HepG2 (cell line): Measurements from ENCODE around the gene VASH2. TPM values are rescaled to one million over a fixed set of nuclear protein-coding genes. Genes with fewer than 3 reads are reported as not detected.

Source experiments
- ATAC-seq: fragments of 200-7000 bp; cut with Tn5 transposase; 3 replicates; pipeline ENCODE4 v1.9.1; 2020; ENCODE audit warnings: mild to moderate bottlenecking, moderate library complexity
- BruUV-seq: library from RNA; stranded (reverse); fragments of 400-500 nt; replicated peaks from 2 replicates; lab custom pipeline; 2021; lab: Mats Ljungman, UMichigan
- CTCF ChIA-PET: fragments of 300-600 bp; formaldehyde crosslinking; extraction: SDS; loops from one replicate; lab custom pipeline; 2021; ENCODE audit warnings: low total read pairs, inconsistent platforms, low intra/inter-chr PET ratio; lab: Yijun Ruan, JAX
- POLR2A ChIA-PET: fragments of 350-600 bp; sonication (Branson Sonifier 250); formaldehyde crosslinking; loops from one replicate; lab custom pipeline; 2020; ENCODE audit warnings: antibody characterized with exemption, inconsistent platforms; lab: Yijun Ruan, JAX
- DNase-seq: peaks from one replicate; pipeline ENCODE4 v3.0.0-alpha.2; 2015; ENCODE audit warnings: low spot score
- FAIRE-seq: peaks from 3 replicates; lab custom pipeline; 2011; peaks lifted over from hg19 to GRCh38; lab: Jason Lieb, UNC
- H2AFZ ChIP-seq: one replicate; pipeline ENCODE4 v1.6.1; 2011; ENCODE audit warnings: low read length, inconsistent platforms
- H3K27ac ChIP-seq: fragments of 300-600 bp; 3 replicates; pipeline ENCODE4 v1.8.0; 2011; ENCODE audit warnings: mixed run types, mild to moderate bottlenecking, mixed read lengths, low read length, inconsistent platforms; ENCODE audit not compliant: insufficient read depth; ENCODE audit errors: extremely low read length
- H3K27me3 ChIP-seq, 2 experiments: fragments of 200-600 bp in 1 of 2; 2 replicates in 1 of 2; 3 replicates in 1 of 2; pipeline versions ENCODE4 v1.6.0 to v1.8.0; 2011; ENCODE audit warnings: low read length in 2 of 2, mild to moderate bottlenecking in 2 of 2, moderate library complexity in 2 of 2, inconsistent platforms in 1 of 2; ENCODE audit not compliant: insufficient read depth in 2 of 2, control insufficient read depth in 1 of 2
- H3K36me3 ChIP-seq, 2 experiments: fragments of 200-600 bp in 1 of 2; replicated peaks in 1 of 2; 2 replicates in 1 of 2; 3 replicates in 1 of 2; pipeline versions ENCODE4 v1.5.1 to v1.8.0; 2011; ENCODE audit warnings: low read length in 2 of 2, inconsistent platforms in 1 of 2; ENCODE audit not compliant: insufficient read depth in 2 of 2, control insufficient read depth in 1 of 2
- H3K4me1 ChIP-seq: 2 replicates; pipeline ENCODE4 v1.5.1; 2012; ENCODE audit warnings: low read length, inconsistent platforms; ENCODE audit not compliant: insufficient read depth
- H3K4me2 ChIP-seq: 2 replicates; pipeline ENCODE4 v1.6.0; 2011; ENCODE audit warnings: low read depth, low read length, inconsistent platforms
- H3K4me3 ChIP-seq, 3 experiments: fragments of 200-600 bp in 1 of 3; sonication (generic), shearing (Covaris generic) in 1 of 3; replicated peaks in 1 of 3; 2 replicates each; pipeline ENCODE4 v1.5.1; 2011 to 2016; ENCODE audit warnings: low read length in 3 of 3, inconsistent platforms in 2 of 3, low read depth in 2 of 3, mild to moderate bottlenecking in 2 of 3, control low read depth in 1 of 3, mixed read lengths in 1 of 3; ENCODE audit not compliant: insufficient read depth in 1 of 3
- H3K79me2 ChIP-seq: one replicate; pipeline ENCODE4 v1.6.1; 2011; ENCODE audit warnings: low read length, inconsistent platforms; ENCODE audit not compliant: insufficient read depth
- H3K9ac ChIP-seq: 2 replicates; pipeline ENCODE4 v1.6.0; 2011; ENCODE audit warnings: mild to moderate bottlenecking, low read depth, low read length, inconsistent platforms; ENCODE audit not compliant: insufficient read depth
- H3K9me3 ChIP-seq: 2 replicates; pipeline ENCODE4 v1.5.1; 2012; ENCODE audit warnings: mild to moderate bottlenecking, low read length
- H4K20me1 ChIP-seq: 2 replicates; pipeline ENCODE4 v1.6.0; 2011; ENCODE audit warnings: inconsistent platforms, mild to moderate bottlenecking, low read length, moderate library complexity; ENCODE audit not compliant: insufficient read depth
- CEBPB ChIP-seq: IDR thresholded peaks from 2 replicates; pipeline ENCODE4 v1.6.1; 2011; ENCODE audit warnings: low read depth, low read length, improper control_type of control experiment, borderline replicate concordance
- EP300 ChIP-seq, 3 experiments: sonication (generic) in 1 of 3; formaldehyde crosslinking in 1 of 3; IDR thresholded peaks; 2 replicates each; pipeline versions ENCODE4 v1.5.1 to v1.6.1; 2011 to 2020; ENCODE audit warnings: low read depth in 2 of 3, low read length in 2 of 3, borderline replicate concordance in 1 of 3, improper control_type of control experiment in 1 of 3, mild to moderate bottlenecking in 1 of 3, missing genetic modification reagents in 1 of 3, moderate library complexity in 1 of 3
- HNF4A ChIP-seq: sonication (generic); formaldehyde crosslinking; IDR thresholded peaks from 2 replicates; pipeline ENCODE4 v1.4.0; 2020; ENCODE audit warnings: missing genetic modification reagents
- HNF4G ChIP-seq, 2 experiments: sonication (generic) in 1 of 2; formaldehyde crosslinking in 1 of 2; IDR thresholded peaks; 2 replicates each; pipeline versions ENCODE4 v1.4.0 to v1.6.1; 2011 to 2020; ENCODE audit warnings: borderline replicate concordance in 2 of 2, low read depth in 2 of 2, mild to moderate bottlenecking in 2 of 2, low read length in 1 of 2, missing genetic modification reagents in 1 of 2, moderate library complexity in 1 of 2
- HOXA3 ChIP-seq: sonication (generic); formaldehyde crosslinking; IDR thresholded peaks from 2 replicates; pipeline ENCODE4 v1.5.0; 2020; ENCODE audit warnings: missing genetic modification reagents
- PAF1 ChIP-seq: IDR thresholded peaks from 2 replicates; pipeline ENCODE4 v1.6.1; 2016; ENCODE audit warnings: missing genetic modification reagents, missing compliant biosample characterization
- PATZ1 ChIP-seq: sonication (generic); formaldehyde crosslinking; IDR thresholded peaks from 2 replicates; pipeline ENCODE4 v1.4.0; 2020; ENCODE audit warnings: missing genetic modification reagents
- REL ChIP-seq: sonication (generic); formaldehyde crosslinking; conservative IDR thresholded peaks from 2 replicates; pipeline ENCODE4 v1.8.0; 2022; ENCODE audit warnings: mild to moderate bottlenecking, missing genetic modification reagents, moderate library complexity
- SALL1 ChIP-seq: sonication (generic); formaldehyde crosslinking; IDR thresholded peaks from 2 replicates; pipeline ENCODE4 v1.8.0; 2022; ENCODE audit warnings: mild to moderate bottlenecking, missing genetic modification reagents
- TBX2 ChIP-seq: sonication (generic); formaldehyde crosslinking; IDR thresholded peaks from 2 replicates; pipeline ENCODE4 v1.5.0; 2020; ENCODE audit warnings: missing genetic modification reagents, mild to moderate bottlenecking, borderline replicate concordance
- ZFP82 ChIP-seq: sonication (generic); formaldehyde crosslinking; IDR thresholded peaks from 2 replicates; pipeline ENCODE4 v1.5.1; 2020; ENCODE audit warnings: mild to moderate bottlenecking, missing genetic modification reagents, borderline replicate concordance
- ZHX2 ChIP-seq, 2 experiments: sonication (generic) in 1 of 2; formaldehyde crosslinking in 1 of 2; IDR thresholded peaks; 2 replicates each; pipeline versions ENCODE4 v1.6.1 to v1.9.0; 2014 to 2022; ENCODE audit warnings: antibody characterized with exemption in 1 of 2, borderline replicate concordance in 1 of 2, inconsistent platforms in 1 of 2, low read depth in 1 of 2, missing genetic modification reagents in 1 of 2
- ZNF597 ChIP-seq: sonication (generic); formaldehyde crosslinking; IDR thresholded peaks from 2 replicates; pipeline ENCODE4 v1.5.0; 2020; ENCODE audit warnings: missing genetic modification reagents
- ZNF670 ChIP-seq: sonication (generic); formaldehyde crosslinking; IDR thresholded peaks from 2 replicates; pipeline ENCODE4 v1.8.0; 2022; ENCODE audit warnings: mild to moderate bottlenecking, missing genetic modification reagents, borderline replicate concordance
- WGBS: methylation state at CpG from one replicate; pipeline ENCODE4 v1.1.6; 2017; ENCODE audit warnings: low lambda C conversion rate; 5-methylcytosine and 5-hydroxymethylcytosine counted together
- in situ Hi-C: cut with HindIII; loops from 2 replicates; pipeline ENCODE4 v1.10.0; 2017; ENCODE audit warnings: low pct_unique_long_range_greater_than_20kb; ENCODE audit not compliant: extremely low pct_ligation_motif_present
- intact Hi-C: fragments of 100-400 bp; cut with micrococcal nuclease; formaldehyde crosslinking; loops from one replicate; pipeline ENCODE4 v1.10.0; 2022; ENCODE audit not compliant: unreplicated experiment
- polyA plus RNA-seq, 8 experiments: library from polyadenylated mRNA; depleted of rRNA in 3 of 8; stranded (reverse) in 7 of 8; unstranded in 1 of 8; fragments of >200 nt; fragmentation: Illumina TruSeq in 4 of 8; extraction: Trizol in 4 of 8; gene quantifications; 2 replicates each; pipeline versions ENCODE4 v1.2.1 to v1.2.3, GENCODE V29; 2011 to 2016; ENCODE audit warnings: low read depth in 4 of 8, missing spikeins in 1 of 8, mixed read lengths in 1 of 8; ENCODE audit not compliant: insufficient read depth in 1 of 8
- total RNA-seq, 5 experiments: library from RNA; depleted of rRNA; stranded (reverse); fragments of >200 nt; fragmentation: Illumina TruSeq; extraction: Trizol; gene quantifications; 2 replicates each; pipeline ENCODE4 v1.2.3, GENCODE V29; 2016; ENCODE audit warnings: low read depth in 1 of 5

The VASH2 gene
- total and polyA plus RNA-seq, 2 of the 13 experiments (the other 11 are each of a cell fraction or from before 2014, with no cell fraction given) = 0.44 to 1.00 TPM

- no peak for FAIRE-seq
- intact Hi-C loops = no loop called here
- H3K9ac ChIP-seq = no peak overlapping the region
- peak overlapping the region; percentile 48 for H3K27ac ChIP-seq
- in situ Hi-C loops = no loop called here
- H3K79me2 ChIP-seq = no peaks in the 10 kb centered on the region
- H2AFZ ChIP-seq = no peak overlapping the region
- no peaks in the 10 kb centered on the region for H3K27me3 ChIP-seq
- 36% methylated on average over 3 of the region's 3 CpGs for WGBS
- no peak for DNase-seq
- H3K4me2 ChIP-seq = peak overlapping the region; percentile 11; the same call in 1 of the 2 replicates
- BruUV-seq = no TSS peak
- CTCF ChIA-PET = no interaction called here
- no peaks in the 10 kb centered on the region for H3K9me3 ChIP-seq
- H4K20me1 ChIP-seq = no peaks in the 10 kb centered on the region
- peaks cover 39% of the 10 kb centered on the region for H3K4me1 ChIP-seq
- peak; percentile 90 for ATAC-seq
- no peak overlapping the region for H3K4me3 ChIP-seq
- POLR2A ChIA-PET = no interaction called here
- H3K36me3 ChIP-seq = no peaks in the 10 kb centered on the region
- TF ChIP-seq PAF1 (CRISPR knock-in tag) (no peak), CEBPB (peak; percentile 66; the same call in 1 of the 2 replicates), TBX2 (no peak), PATZ1 (CRISPR knock-in tag) (0 out of 2 replicates have a peak, but pooled peaks have one; percentile 32), ZFP82 (CRISPR knock-in tag) (no peak), HNF4A (CRISPR knock-in tag) (peak; percentile 76), ZNF670 (peak; percentile 60; the same call in 1 of the 2 replicates), HOXA3 (CRISPR knock-in tag) (no peak), REL (no peak), ZNF597 (CRISPR knock-in tag) (no peak), HNF4G (IDR thresholded peaks at IDR 0.05; ENCODE audit: borderline replicate concordance, low read depth, low read length) (peak; percentile 83), HNF4G (CRISPR knock-in tag; IDR thresholded peaks at IDR 0.05; ENCODE audit: borderline replicate concordance, low read depth) (no peak), ZHX2 (IDR thresholded peaks at IDR 0.05; ENCODE audit: low read depth) (no peak), ZHX2 (CRISPR knock-in tag; IDR thresholded peaks at IDR 0.05; ENCODE audit: borderline replicate concordance) (no peak), SALL1 (CRISPR knock-in tag) (no peak), EP300 (IDR thresholded peaks at IDR 0.05; ENCODE audit: low read depth in 2 of 2, low read length in 2 of 2) (0 out of 4 replicates have a peak, but pooled peaks of 1 of the 2 experiments have one; percentile 29), EP300 (CRISPR knock-in tag; IDR thresholded peaks at IDR 0.05; ENCODE audit: borderline replicate concordance) (no peak)
These were observed 13.3 kb upstream of the VASH2 start for GRCh38 chr1:212937034-212937433.
